CD4-positive, alpha-beta T cell treated with Interleukin-2 at 100 ng/mL for 4 hours (primary cell): ENCODE results near the gene GPR137B.
"Not testable (repeated sequence)": the region's sequence is repeated elsewhere in the genome, so short reads cannot be mapped to it uniquely, and the experiment has no call there.

Experiments
- DNase-seq: peaks from one replicate; pipeline ENCODE4 v3.0.0-alpha.2; 2020; ENCODE audit warnings: low spot score

GPR137B gene

DNA sequence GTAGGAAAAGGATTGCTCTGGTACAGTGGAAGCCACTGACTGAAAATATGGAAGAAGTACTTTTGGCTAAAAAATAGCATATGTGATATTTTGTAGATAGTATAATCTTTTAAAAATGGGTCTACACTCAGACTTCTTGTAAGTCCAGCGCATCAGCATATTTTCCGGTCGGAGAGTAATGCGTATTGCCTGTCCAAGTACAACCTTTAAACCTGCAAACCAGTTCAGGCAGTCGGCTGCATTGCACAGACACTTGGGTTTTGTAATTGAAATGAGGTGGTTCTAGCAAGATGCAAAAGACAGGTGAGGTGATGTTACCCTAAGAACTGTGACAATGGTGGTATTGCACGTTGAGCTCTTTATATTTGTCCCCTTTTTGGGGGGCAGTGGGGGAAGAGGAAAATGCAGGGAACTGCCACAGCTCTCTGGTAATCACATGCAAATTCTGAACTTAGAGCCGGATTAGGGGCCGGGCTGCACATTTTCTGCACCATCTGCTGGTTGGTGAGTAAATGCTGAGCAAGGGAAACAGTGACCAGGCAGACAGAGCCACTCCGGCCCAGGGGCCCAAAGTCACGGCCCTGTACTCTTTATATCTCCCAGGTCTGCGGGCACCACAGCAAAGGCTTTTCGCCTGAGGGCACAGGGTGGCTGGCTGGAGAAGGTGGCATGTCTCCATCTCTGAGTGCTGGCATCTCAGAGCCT is 2.3 kb downstream of the GPR137B start:
- no peak for DNase-seq

DNA sequence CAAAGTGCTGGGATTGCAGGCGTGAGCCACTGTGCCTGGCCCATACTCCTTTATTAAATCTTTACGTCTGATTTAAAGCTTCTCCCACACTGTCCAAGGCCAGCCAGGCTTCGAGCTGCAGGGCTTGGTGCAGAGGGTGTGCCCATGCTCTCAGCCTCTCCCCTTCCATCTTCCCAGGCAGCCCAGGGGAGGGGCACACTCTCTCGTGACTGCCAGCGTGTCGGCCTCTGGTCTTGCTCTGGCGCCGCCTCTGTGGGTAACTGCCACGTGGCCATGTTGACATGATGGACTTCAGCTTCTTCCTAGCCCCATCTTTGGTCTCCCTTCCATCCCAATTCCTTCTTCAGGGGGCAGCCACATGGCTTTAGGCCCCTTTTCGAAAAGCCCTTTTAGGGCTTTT is 4.7 kb downstream of the GPR137B start:
- no peak for DNase-seq

DNA sequence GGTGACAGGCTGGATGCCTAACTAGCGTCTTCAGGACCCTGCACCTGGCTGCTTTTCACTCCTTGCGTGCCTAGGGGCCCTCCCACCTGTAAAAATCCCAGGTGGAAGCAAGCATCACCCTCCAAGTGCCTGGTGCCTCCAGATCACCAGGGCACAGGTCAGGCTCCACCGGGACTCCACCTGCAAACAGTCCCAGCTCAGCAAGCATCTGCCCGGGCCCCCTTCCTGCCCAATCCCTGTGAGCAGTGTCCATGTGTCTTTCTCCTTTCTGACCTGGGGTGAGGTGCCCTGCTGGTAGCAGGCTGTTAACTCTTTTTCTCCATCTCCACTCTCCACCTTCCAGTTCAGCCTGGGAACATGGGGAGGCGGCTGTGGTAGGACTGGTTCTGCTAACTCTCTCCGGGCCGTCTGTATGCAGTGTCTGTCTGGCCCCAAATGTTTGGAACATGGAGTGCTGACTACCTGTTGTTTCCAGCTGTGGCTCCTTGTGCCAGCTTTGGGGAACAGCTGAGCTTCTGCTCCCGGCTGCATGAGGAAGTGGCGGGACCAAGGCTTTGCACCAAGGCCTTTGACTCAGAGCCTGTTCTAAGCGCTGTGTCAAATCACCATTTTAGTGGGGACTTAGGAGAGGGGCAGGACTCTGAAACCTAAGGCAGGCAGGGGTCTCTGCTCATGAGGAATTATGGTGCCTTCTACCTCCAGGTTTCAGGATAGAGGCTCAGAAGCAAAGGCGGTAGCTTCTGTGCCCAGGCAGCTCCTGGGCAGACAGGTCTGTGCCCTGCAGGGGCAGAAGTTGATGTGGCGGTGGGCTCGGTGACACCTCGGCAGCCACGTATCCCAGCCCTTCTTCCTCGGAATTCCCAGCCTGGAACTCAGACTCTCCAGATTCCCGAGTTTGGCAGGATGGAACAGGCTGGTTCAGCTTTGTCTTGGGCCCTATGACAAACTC is 5.5 kb downstream of the GPR137B start:
- DNase-seq = no peak

DNA sequence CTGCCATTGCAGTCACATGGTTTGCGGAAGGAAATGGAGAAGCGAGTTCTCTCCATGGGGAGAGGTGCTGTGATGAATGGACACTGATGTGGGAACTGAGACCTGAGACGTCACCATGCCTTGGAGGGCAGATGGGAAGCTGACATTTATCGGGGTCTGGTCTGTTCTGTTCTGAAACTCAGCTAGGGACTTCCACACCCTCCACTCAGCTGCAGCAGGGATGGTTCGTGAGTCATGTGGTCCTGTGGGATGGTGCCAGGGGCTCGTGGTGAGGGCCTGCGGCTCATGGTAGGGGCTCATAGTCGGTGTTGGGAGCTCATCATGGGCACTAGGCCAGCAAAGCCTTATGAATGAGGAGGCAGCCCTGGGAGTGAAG is 6.1 kb downstream of the GPR137B start:
- DNase-seq = no peak

DNA sequence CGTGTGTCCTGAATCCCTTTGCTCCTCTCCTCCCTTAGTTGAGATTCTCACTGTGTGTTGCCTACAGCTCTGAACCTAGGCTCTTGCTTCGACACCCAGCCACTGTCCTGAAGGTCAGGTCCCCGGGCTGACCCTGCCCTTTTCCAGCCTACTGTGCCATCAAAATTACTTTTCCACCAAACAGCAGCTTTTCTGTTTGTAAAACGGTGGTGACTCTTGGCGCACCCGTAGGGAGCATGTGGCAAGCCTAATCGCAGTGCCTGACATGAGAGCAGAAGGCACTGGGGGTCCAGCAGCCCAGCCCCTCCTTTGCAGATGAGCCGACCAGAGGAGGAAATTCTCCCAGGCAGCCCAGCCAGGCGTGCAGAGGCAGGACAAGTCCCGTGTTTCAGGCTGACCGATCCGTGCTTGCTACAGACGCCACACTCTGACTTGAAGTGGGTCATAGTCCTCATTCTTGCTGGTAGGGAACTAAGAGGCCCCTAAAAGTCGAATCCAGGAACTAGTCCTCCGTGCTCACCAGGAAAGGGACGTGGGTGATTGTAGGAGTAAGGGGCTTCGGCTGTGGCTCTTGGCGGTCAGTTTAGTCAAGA is 6.8 kb downstream of the GPR137B start:
- DNase-seq = no peak

DNA sequence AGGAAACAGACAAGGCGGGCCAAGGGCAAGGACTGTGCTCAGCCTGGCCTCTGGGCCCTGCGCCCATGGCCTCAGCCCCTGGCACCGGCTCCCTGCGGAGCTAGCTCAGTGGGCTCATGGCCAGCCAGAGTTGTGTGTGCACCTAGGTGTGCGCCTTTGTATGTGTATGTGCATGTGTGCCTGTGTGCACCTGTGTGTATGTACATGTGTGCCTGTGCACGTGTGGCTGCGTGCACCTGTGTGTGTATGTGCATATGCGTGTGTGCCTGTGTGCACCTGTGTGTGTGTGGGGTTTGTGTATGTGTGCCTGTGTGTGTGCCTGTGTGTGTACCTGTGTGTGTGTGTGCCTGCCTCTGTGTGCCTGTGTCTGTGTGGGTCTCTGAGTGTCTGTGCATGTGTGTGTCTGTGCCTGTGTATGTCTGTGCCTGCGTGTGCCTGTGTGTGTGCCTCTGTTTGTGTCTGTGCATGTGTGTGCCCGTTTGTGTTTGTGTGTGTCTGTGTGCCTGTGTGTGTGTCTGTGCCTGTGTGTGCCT is 7.4 kb downstream of the GPR137B start:
- no peak for DNase-seq

DNA sequence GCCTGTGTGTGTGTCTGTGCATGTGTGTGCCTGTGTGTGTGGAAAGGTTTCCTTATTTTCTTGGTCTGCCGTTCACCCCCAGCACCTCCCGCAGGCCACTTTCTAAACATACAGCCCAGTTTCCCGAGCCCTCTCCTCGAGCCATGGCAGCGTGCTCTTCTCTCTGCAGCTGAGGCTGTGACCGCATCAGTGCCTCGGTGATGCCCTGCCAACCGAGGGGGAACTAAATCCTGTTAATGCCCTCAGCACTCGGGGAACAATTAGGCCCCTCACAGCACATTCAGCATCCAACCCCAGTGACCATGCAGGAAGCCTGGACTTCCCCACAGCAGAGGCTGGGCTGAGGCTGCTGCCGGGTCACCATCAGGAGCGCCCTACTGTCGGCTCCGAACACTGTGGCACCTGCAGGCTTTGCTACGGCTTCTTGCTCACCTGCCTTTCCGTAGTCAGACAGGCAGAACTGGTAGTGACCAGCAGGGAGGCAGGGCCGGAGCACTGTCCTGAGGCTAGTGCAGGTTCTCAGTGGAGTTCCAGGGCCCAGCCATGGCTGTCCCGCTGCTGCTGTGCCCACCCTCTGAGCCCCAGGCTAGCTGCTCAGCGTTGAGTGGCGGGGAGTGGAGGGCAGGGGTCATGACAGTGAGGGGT is 8.1 kb downstream of the GPR137B start:
- no peak for DNase-seq

DNA sequence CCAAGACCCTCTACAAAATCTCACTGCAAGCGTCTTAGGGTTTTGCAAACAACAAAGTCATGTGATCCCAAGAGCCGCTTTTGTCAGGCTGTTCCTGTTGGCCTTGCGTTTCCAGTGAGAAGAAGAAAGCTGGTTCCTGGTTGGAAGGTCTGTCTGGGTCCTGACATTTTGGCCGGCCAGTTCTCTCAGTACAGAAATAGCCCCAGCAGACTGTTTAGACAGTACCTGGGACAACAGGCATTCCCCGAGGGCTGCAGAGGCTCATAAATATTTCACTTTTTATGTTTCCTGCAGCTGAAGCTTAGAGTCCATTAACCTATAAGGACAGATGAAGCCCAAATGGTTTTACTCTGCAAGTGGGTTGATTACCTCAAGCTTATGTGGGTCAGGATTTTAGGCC is 8.6 kb downstream of the GPR137B start:
- no peak for DNase-seq

DNA sequence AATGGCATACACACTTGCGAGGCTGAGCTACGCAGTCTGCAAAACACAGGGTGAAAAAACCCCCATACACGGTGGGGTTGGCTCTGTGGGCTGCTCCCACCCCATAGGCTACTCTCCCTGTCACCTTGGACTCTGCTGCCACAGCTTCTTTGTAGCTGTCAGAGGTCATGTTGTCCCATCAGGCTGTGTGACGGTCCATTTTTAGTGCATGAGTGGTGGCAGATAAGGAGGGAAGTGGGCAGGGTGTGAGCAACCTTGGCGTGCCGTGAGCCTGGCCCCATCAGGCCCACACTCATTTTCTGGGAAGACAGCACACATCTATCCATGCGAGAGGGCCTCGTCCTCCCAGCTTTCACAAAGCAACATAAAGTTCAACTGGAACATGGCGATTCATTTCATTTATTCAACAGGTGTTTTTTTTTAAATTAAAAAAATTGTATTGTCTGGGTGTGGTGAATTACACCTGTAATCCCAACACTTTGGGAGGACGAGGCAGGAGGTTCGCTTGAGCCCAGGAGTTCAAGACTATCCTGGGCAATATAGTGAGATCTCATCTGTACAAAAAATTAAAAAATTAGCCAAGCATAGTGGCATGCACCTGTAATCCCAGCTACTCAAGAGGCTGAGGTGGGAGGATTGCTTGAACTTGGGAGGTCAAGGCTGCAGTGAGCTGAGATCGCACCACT is 9.5 kb downstream of the GPR137B start:
- DNase-seq = no peak

DNA sequence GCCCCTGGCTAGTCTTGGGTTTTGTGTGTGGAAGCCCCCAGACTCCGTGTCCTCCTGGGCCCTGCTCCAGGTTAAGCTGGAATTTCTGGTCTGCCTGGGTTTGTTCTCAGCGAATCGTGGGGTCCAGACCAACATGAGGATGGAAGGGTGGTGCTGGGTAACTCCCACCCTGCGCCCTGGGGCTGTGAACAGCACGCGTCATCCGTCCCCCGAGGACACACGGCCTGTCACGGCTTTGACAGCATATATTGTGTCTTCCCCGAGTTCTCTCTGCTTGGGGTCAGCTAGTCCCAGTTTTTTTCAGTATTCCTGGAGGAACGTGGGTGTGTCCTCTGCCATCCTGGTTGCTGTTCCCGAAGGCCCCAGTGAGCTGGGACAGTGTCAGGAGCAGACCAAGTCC is 11.8 kb downstream of the GPR137B start:
- no peak for DNase-seq

DNA sequence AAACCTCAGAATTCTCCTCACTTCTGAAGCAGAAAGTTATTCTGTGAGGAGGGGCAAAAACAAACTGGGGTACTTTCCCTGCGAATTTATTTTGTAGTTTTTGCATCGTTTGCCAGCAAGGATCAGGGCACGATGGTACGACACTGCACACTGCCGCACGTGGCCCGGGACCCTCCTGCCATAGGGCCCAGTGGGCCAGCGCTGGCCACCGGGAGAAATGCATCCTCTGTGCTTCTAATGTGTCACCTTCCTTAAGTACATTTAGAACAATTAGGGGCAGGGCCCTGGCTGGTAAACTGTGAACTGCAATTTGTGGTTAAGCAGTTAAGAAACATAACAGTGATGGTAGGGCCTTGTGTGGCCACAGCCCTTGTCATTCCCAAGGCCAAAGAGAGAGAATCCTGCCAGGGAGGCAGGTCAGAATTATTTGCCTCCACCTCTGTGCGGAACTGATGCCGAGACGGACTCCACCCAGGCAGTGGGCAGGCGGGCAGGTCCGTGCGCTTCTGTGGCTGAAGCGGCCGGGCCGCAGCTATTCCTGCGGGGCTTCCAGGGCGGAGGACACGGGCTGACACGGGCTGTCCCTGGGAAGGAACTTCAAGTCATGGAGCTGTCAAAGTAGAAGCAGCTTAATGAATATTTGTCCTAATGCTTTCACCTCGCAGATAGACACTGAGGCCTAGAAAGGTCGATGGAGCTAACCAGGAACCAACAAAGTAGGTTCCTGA is 12.5 kb downstream of the GPR137B start:
- no peak for DNase-seq

DNA sequence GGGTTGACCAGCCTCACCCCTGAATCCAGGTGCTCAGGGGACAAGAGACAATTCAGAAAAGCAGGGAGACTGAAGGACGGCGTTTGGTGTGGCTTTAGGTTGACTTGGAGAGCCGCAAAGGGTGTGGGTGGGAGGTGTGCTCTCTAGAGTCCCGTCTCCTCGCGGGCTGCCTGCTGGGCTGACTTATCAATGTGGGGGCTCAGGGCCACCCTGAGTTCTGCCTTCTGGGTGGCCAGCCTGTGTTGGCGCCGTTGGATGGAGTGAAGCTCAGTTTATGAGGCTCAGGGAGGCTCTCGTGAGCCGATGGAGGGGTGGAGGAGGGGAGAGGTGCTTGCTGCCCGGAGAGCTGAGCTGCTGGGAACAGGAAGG is 13.0 kb downstream of the GPR137B start:
- no peak for DNase-seq

DNA sequence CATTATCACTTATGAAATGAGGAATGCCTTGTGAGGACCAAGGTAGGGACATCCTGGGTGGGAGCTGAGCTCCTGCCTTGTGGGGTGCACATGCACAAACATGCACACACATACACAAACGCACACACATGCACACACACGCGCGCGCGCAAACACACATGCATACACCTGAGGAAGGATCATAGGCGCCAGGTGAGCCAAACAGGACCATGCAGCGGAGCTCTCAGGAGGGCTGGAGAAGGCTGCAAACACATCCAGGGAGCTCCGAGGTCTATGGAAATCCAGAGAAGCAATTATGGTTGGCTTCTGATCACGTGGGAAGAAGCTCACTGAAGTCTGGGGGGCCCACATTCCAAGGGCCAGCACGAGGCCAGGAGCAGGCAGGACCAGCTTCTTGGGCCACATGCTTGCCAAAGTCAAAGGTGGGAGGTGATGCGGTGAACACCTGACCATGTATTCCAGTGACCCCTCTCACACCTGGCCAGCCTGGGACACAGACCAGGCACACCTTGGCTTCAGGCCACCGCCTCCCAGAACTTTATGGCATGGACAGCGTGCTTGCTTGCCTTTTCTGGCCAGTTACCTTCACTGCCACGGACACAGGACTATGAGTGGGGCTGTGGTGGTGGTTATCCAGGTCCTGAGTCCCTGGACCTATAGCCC is 13.6 kb downstream of the GPR137B start:
- DNase-seq = no peak

DNA sequence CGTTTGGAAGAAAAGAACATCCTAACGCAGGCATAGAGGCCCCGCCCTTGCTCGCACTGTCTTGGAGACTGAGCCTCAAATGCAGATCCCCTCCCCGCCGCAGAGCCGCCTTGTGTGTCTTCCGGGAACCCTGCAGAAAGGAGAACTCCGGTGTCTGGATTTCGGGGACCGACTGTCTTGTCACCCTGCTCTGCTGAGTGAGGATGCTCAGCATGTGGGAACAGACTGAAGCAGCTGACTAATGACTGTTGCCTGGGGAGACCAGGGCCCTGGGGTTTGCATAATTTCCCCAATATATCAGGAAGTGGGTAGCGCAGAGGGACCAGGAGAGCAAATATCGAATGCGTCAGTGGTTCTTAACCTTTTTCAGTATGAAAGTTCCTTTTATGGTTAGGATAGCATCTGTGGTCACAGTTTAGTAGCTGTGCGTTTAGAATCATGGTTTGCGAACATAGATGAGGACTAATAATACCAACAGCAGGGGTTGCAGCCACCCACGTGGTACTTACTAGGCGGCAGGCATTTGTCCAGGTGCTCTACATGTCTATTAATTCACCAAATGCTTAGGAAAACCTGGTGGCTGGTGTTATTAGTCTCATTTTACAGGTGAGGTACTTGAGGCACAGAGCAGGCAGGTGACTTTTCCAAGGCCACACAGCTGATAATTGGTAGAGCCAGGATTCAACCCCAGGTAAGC is 14.3 kb downstream of the GPR137B start:
- peak; percentile 67 for DNase-seq

DNA sequence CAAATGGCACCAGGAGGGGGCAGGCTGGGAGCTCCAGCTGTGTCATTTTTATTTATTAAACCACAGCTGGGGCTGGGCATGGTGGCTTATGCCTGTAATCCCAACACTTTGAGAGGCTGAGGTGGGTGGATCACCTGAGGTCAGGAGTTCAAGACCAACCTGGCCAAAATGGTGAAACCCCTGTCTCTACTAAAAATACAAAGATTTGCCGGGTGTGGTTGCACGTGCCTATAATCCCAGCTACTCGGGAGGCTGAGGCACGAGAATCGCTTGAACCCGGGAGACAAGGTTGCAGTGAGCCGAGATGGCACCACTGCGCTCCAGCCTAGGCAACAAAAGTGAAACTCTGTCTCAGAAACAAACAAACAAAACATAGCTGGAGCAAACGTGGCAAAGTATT is 15.7 kb downstream of the GPR137B start:
- not testable (repeated sequence) for DNase-seq

DNA sequence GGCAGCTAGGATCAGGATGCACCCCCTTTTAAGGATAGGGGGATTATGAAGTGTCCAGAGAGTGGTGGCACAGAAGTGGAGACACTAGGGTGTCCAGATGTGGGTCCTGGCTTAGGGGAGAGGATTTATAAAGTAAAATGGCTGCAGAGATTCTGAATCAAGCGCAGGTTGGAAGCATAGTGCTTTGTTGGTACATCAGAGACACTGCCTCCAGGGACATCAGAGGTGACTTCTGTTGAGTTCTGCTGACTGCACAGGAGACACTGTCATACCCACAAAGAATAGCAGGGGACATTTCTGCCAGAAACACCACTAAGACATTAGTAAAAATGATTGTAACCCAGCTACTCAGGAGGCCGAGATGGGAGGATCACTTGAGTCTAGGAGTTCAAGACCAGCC is 16.4 kb downstream of the GPR137B start:
- no peak for DNase-seq

DNA sequence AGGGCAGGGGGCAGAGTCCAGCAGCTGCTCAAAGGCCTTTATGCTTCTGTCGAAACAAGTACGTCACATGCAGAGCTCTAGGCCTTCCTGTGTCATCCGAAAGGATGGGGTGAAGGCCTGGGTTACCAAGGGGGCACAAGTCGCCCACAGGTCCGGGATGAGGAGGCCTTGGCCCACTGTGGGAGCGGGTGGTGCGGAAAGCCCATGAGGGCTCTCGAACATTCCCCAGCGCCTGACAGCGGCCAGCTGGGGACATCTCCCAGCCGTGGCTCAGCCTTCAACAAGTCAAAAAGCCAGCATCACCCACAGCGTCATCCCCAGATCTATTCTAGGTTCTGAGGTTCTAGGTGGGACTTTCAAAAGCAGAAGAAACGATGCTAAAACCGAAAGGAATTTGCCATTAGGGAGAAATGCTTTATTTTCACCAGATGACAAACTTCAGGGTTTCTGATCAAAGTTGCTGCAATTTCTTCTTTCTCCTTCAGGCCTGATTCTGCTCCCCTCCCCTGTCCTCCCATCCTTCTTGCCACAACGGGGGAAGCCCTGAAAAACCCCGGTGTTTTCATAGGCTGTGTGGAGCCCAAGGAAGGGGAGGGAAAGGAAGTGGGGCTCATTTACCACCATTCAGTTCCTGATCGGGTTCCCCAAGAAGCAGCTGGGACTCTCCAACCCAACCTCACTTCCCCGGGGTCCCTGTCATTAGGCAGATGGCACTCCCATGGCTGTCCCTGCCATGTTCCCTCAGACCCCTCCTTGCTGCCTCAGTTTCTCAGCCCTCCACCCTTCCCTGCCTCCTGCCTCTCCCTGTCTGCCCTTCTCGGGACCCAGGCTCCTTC is 17.6 kb downstream of the GPR137B start:
- DNase-seq = peak; percentile 22

DNA sequence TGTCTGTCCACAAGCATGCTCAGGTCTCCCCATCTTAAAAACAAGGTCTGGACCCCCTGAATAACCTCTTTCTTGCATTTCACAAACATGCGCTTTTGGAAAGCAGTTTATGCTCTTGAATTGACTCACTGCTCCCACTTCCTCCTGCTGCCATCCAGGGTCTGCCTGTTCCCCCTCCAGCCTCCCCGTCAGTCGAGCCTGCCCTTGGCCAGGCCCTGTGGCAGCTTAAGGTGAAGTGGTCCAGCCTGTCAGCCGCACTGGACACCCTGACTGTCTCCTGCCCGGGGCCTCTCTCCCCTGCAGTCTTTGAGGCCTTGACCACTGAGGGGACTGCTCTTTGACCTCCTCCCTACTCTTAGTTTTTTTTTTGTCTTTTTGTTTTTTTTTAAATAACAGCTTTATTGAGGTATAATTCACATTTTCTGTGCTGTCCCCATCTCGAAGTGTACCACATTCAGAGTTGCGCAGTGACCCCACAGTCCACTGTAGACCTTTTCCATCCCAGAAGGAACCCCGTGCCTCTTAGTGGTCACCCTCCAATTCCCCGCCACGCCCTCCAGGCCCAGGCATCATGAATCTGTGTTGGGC is 18.3 kb downstream of the GPR137B start:
- no peak for DNase-seq

DNA sequence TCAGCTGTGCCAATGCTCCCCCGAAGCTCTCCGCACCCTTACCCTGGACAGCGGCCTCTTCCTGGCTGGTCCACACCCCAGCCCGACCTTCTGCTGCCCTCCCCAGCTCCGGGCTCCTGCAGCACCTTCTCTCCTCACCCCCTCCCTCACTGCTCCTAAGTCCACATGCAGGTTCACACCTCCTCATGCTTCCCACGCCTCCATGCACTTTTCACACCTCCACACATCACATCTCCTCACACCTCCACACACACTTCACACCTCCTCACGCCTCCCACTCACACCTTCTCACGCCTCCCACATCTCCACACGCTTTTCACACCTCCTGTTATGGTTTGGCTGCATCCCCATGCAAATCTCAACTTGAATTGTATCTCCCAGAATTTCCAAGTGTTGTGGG is 18.9 kb downstream of the GPR137B start:
- DNase-seq = no peak
